NCI-H146 treated with DMSO at 0.1 percent for 48 hours (cell line): ENCODE measurements around the gene SDC4.
"Not testable (repeated sequence)": the region's sequence is repeated elsewhere in the genome, so short reads cannot be mapped to it uniquely, and the experiment has no call there.

Source experiments
- DNase-seq: peaks from one replicate; lab custom pipeline; 2025; ENCODE audit not compliant: unreplicated experiment; lab: John Stamatoyannopoulos, UW

The SDC4 gene

GRCh38 chr20:45365444-45365970 is 17.3 kb upstream of the SDC4 start:
- DNase-seq, result no peak

GRCh38 chr20:45363611-45364492 is 15.6 kb upstream of the SDC4 start:
- DNase-seq, result no peak

GRCh38 chr20:45362804-45363610 is 14.8 kb upstream of the SDC4 start, which contains the start of gene SYS1:
Gene SYS1 (plus strand): TSS chr20:45363156. CDS start chr20:45363532, 376 bp downstream.
- peak; percentile 99 for DNase-seq

GRCh38 chr20:45361793-45362192 is 13.6 kb upstream of the SDC4 start:
- DNase-seq, result no peak

GRCh38 chr20:45359406-45360148 is 11.4 kb upstream of the SDC4 start:
- DNase-seq, result no peak

- DNase-seq, result no peak
Observed at GRCh38 chr20:45359069-45359405, 10.8 kb upstream of the SDC4 start.

- DNase-seq, result no peak
Observed at GRCh38 chr20:45358282-45359068, 10.3 kb upstream of the SDC4 start.

- no peak for DNase-seq
Observed at GRCh38 chr20:45355209-45356084, 7.2 kb upstream of the SDC4 start.

- no peak for DNase-seq
Observed at GRCh38 chr20:45354423-45355208, 6.4 kb upstream of the SDC4 start.

- DNase-seq, result no peak
Observed at GRCh38 chr20:45353746-45354145, 5.5 kb upstream of the SDC4 start.

- DNase-seq, result no peak
Observed at GRCh38 chr20:45352729-45353128, 4.5 kb upstream of the SDC4 start.

- DNase-seq, result not testable (repeated sequence)
Observed at GRCh38 chr20:45350795-45351194, 2.6 kb upstream of the SDC4 start.

- DNase-seq, result no peak
Observed at GRCh38 chr20:45350217-45350616, 2.0 kb upstream of the SDC4 start.

- no peak for DNase-seq
Observed at GRCh38 chr20:45347297-45347935, 808 bp downstream of the SDC4 start.

- no peak for DNase-seq
Observed at GRCh38 chr20:45346851-45347250, 1.4 kb downstream of the SDC4 start.

- no peak for DNase-seq
Observed at GRCh38 chr20:45346291-45346718, 1.9 kb downstream of the SDC4 start.

GRCh38 chr20:45345104-45345936 is 2.9 kb downstream of the SDC4 start:
- DNase-seq, result no peak
